Endothelial cell of umbilical vein (primary cell): Measurements from ENCODE around the gene AMFR. TPM values are rescaled to one million over a fixed set of nuclear protein-coding genes. Genes with fewer than 3 reads are reported as not detected.

Experiments used
- BruUV-seq: library from RNA; stranded (reverse); fragments of 400-500 nt; replicated peaks from 2 replicates; lab custom pipeline; 2021; lab: Mats Ljungman, UMichigan
- CTCF ChIA-PET: fragments of 300-600, 350-600 bp; sonication (Branson Sonifier 250); formaldehyde crosslinking; loops from one replicate; lab custom pipeline; 2021; ENCODE audit warnings: antibody characterized with exemption, inconsistent platforms; lab: Charles Lee
- POLR2A ChIA-PET: fragments of 300-600, 350-600 bp; sonication (Branson Sonifier 250); formaldehyde crosslinking; loops from one replicate; lab custom pipeline; 2021; ENCODE audit warnings: antibody characterized with exemption, inconsistent platforms; lab: Charles Lee
- DNase-seq: peaks from one replicate; pipeline ENCODE4 v3.0.0-alpha.2; 2011; ENCODE audit warnings: low read depth, low spot score
- FAIRE-seq: peaks from 2 replicates; lab custom pipeline; 2011; peaks lifted over from hg19 to GRCh38; lab: Jason Lieb, UNC
- H2AFZ ChIP-seq: 2 replicates; pipeline ENCODE4 v1.6.0; 2012; ENCODE audit warnings: low read depth, low read length, control low read depth, inconsistent platforms
- H3K27ac ChIP-seq: 2 replicates; pipeline ENCODE4 v1.5.1; 2011; ENCODE audit warnings: low read depth, mild to moderate bottlenecking, control low read depth, low read length, moderate library complexity; ENCODE audit not compliant: insufficient read depth
- H3K27me3 ChIP-seq, 2 experiments: 2 replicates each; pipeline versions ENCODE4 v1.6.0 to v1.6.1; 2011; ENCODE audit warnings: low read length in 2 of 2, mixed read lengths in 1 of 2; ENCODE audit not compliant: control insufficient read depth in 2 of 2, insufficient read depth in 2 of 2
- H3K36me3 ChIP-seq, 2 experiments: 2 replicates in 1 of 2; 3 replicates in 1 of 2; pipeline ENCODE4 v1.5.1; 2011; ENCODE audit warnings: low read length in 2 of 2, mild to moderate bottlenecking in 1 of 2, moderate library complexity in 1 of 2; ENCODE audit not compliant: control insufficient read depth in 2 of 2, insufficient read depth in 2 of 2; ENCODE audit errors: extremely low read depth in 1 of 2
- H3K4me1 ChIP-seq: 3 replicates; pipeline ENCODE4 v1.5.1; 2011; ENCODE audit warnings: mild to moderate bottlenecking, low read length; ENCODE audit not compliant: control insufficient read depth, insufficient read depth; ENCODE audit errors: extremely low read depth
- H3K4me2 ChIP-seq: 2 replicates; pipeline ENCODE4 v1.6.1; 2011; ENCODE audit warnings: low read length, control low read depth, mixed read lengths; ENCODE audit not compliant: insufficient read depth
- H3K4me3 ChIP-seq, 3 experiments: fragments of 200-600 bp in 1 of 3; sonication (generic), shearing (Covaris generic) in 1 of 3; replicated peaks in 1 of 3; 2 replicates each; pipeline ENCODE4 v1.5.1; 2011 to 2016; ENCODE audit warnings: control low read depth in 3 of 3, low read length in 3 of 3, mild to moderate bottlenecking in 2 of 3, inconsistent platforms in 1 of 3, low read depth in 1 of 3, moderate library complexity in 1 of 3; ENCODE audit not compliant: insufficient read depth in 1 of 3
- H3K79me2 ChIP-seq: 2 replicates; pipeline ENCODE4 v1.6.0; 2012; ENCODE audit warnings: low read length, inconsistent platforms; ENCODE audit not compliant: control insufficient read depth, insufficient read depth
- H3K9ac ChIP-seq: replicated peaks from 2 replicates; pipeline ENCODE3; 2011; ENCODE audit warnings: low read length, control low read depth; ENCODE audit not compliant: insufficient read depth; ENCODE audit errors: extremely low read depth
- H3K9me1 ChIP-seq: replicated peaks from 3 replicates; pipeline ENCODE4 v1.6.0; 2011; ENCODE audit warnings: mild to moderate bottlenecking, low read length; ENCODE audit not compliant: control insufficient read depth, insufficient read depth; ENCODE audit errors: extremely low read depth
- H3K9me3 ChIP-seq: replicated peaks from 2 replicates; pipeline ENCODE4 v1.5.1; 2012; ENCODE audit warnings: low read length, inconsistent platforms; ENCODE audit not compliant: control insufficient read depth, insufficient read depth
- H4K20me1 ChIP-seq: replicated peaks from 2 replicates; pipeline ENCODE3; 2011; ENCODE audit warnings: mild to moderate bottlenecking, low read length; ENCODE audit not compliant: control insufficient read depth, insufficient read depth; ENCODE audit errors: extremely low read depth
- dilution Hi-C: fragments of 300-500 bp; cut with MboI; formaldehyde crosslinking; loops from one replicate; pipeline ENCODE4 v1.15.0; 2019; ENCODE audit warnings: low sequenced_read_pairs; ENCODE audit not compliant: extremely low pct_ligation_motif_present
- intact Hi-C: fragments of 100-400 bp; cut with micrococcal nuclease; formaldehyde crosslinking; loops from one replicate; pipeline ENCODE4 v1.10.0; 2022
- polyA plus RNA-seq, 4 experiments: library from polyadenylated mRNA; depleted of rRNA in 3 of 4; stranded (reverse) in 3 of 4; unstranded in 1 of 4; fragments of >200 nt; gene quantifications; 2 replicates each; pipeline versions ENCODE4 v1.2.1 to v1.2.3, GENCODE V29; 2011 to 2012; ENCODE audit warnings: missing spikeins in 1 of 4
- total RNA-seq: library from RNA; stranded (reverse); gene quantifications from 2 replicates; pipeline ENCODE4 v1.2.3, GENCODE V29; 2021
- TF ChIP-seq, protein P1 (sequence below): IDR thresholded peaks from 2 replicates; pipeline ENCODE4 v1.6.1; 2011; ENCODE audit not compliant: insufficient read depth, insufficient read length
- TF ChIP-seq, protein P2 (sequence below), 2 donors: IDR thresholded peaks; 1 replicate in 1 of 2; 2 replicates in 1 of 2; pipeline ENCODE4 v1.5.1; 2011; ENCODE audit warnings: low read length in 2 of 2, mild to moderate bottlenecking in 2 of 2, moderate library complexity in 2 of 2, control low read depth in 1 of 2, inconsistent platforms in 1 of 2, low read depth in 1 of 2; ENCODE audit not compliant: insufficient read depth in 1 of 2; ENCODE audit errors: extremely low read depth in 1 of 2

The AMFR gene
- total and polyA plus RNA-seq, 2 donors (not counting 3 experiments of a cell fraction or from before 2014, with no cell fraction given), result 66.5 to 71.7 TPM

DNA sequence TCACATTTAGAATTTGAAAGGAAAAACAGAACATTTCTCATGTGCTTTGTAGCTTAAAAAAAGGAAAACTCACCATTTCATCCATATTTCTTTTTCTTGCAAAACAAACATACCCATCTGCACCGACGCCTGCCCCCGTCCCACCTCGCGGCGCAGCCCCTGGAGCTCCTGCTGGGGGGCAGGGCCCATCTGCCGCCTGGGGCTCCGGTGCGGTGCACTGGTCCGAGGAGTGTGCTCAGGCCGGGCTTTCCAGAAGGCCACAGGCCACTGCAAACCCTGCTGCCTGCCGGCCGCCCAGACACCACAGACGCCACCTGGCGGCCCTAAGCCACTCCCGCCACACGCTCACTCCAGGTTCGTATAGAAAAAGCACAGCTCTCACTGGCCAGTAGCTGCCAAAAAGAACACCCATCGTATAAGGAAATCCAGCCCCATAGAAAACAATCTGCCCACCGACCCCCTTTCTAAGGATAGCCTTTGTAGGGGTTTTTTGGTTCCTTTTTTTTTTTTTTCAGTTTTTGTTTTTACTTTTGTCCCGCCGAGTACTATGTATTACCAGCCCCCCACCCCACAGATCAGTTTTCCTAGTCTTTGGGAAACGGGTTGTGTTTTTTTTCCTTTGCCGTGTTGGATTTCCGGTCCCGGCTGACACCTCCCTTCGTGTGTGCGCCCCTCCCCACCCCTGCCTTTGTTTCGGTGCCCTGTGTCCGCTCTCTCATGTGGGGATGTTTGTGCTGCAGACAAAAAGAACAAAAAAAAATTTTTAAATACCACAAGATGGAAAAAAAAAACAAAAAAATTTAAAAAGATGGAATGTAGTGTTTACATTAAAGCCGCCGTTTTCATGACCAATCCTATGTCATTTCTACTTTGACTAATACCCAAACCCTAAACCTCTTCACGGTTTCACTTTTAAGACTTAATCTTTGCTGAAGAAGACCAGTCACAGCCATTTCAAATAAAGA, 68.8 kb downstream of the AMFR start:
- intact Hi-C loops, result loop anchor here (1.0 to 2.0 kb wide), 5 partner anchors 24 to 412 kb away; partner anchors contain the start of genes AMFR, NUDT21 and OGFOD1
- dilution Hi-C loops, result no loop called here
- H3K4me1 ChIP-seq, result peaks cover 14% of the 10 kb centered on the region
- FAIRE-seq, result peak; percentile 86
- peak; percentile 88 for DNase-seq
- TSS peak; percentile 68 for BruUV-seq
- no peaks in the 10 kb centered on the region for H3K9me1 ChIP-seq
- H3K4me3 ChIP-seq, result peak overlapping the region; percentile 22 to 60 (median 56)
- no peaks in the 10 kb centered on the region for H3K9me3 ChIP-seq
- H3K27ac ChIP-seq, result peak overlapping the region; percentile 87
- ChIA-PET CTCF (interaction anchor here (0.5 to 2.5 kb wide), 29 partner anchors 8 to 892 kb away, joined by 3 to 25 read pairs (median 5); no protein-coding TSS in a partner anchor), POLR2A (no interaction called here)
- H2AFZ ChIP-seq, result peak overlapping the region; percentile 80
- H3K79me2 ChIP-seq, result no peaks in the 10 kb centered on the region
- peaks cover 0 to 3% of the 10 kb centered on the region in 2 experiments for H3K27me3 ChIP-seq
- peak overlapping the region; percentile 89 for H3K4me2 ChIP-seq
- peak overlapping the region; percentile 89 for H3K9ac ChIP-seq
- no peaks in the 10 kb centered on the region for H3K36me3 ChIP-seq
- no peaks in the 10 kb centered on the region for H4K20me1 ChIP-seq
- TF ChIP-seq, protein P1, sequence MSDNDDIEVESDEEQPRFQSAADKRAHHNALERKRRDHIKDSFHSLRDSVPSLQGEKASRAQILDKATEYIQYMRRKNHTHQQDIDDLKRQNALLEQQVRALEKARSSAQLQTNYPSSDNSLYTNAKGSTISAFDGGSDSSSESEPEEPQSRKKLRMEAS, result no peak
- TF ChIP-seq, protein P2, sequence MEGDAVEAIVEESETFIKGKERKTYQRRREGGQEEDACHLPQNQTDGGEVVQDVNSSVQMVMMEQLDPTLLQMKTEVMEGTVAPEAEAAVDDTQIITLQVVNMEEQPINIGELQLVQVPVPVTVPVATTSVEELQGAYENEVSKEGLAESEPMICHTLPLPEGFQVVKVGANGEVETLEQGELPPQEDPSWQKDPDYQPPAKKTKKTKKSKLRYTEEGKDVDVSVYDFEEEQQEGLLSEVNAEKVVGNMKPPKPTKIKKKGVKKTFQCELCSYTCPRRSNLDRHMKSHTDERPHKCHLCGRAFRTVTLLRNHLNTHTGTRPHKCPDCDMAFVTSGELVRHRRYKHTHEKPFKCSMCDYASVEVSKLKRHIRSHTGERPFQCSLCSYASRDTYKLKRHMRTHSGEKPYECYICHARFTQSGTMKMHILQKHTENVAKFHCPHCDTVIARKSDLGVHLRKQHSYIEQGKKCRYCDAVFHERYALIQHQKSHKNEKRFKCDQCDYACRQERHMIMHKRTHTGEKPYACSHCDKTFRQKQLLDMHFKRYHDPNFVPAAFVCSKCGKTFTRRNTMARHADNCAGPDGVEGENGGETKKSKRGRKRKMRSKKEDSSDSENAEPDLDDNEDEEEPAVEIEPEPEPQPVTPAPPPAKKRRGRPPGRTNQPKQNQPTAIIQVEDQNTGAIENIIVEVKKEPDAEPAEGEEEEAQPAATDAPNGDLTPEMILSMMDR (IDR thresholded peaks at IDR 0.05; ENCODE audit: extremely low read depth in 1 of 2, insufficient read depth in 1 of 2, low read depth in 1 of 2, low read length in 2 of 2), result peak; percentile 92 to 93
